AG09319 (cell line): ENCODE data around the gene CNTNAP5.

Experiments used
- DNase-seq: peaks from one replicate; pipeline ENCODE4 v3.0.0-alpha.2; 2010; ENCODE audit warnings: low read depth; ENCODE audit errors: extremely low read depth
- TF ChIP-seq, protein P1 (sequence below): IDR thresholded peaks from 2 replicates; pipeline ENCODE4 v1.5.1; 2011; ENCODE audit warnings: low read depth, mild to moderate bottlenecking, inconsistent platforms, low read length, moderate library complexity

CNTNAP5 gene

DNA sequence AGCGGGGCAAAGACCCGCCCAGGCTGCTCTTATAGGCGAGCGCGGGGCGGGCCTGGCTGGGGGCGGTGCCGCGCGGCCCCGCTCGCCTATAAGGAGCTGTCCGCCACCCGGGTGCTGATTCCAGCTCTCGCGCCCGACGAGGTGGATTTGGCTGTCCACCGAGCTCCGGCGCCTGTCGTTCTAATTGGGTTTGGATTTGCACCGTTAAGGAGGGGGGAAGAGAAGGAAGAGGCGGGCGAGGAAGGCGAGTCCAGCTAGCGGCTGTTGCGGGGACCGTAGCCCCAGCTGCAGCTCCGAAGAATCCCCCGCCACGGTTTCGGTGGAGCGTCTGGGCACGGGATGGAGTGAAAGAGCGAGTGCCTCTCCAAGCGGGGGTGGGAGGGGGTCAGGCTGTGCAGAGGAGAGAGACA lies at the start of gene CNTNAP5:
Gene CNTNAP5, plus strand, starts transcription at position 117 of the 410 bp plus-strand sequence. CDS start 364 bp downstream, outside the sequence.
- TF ChIP-seq, protein P1, sequence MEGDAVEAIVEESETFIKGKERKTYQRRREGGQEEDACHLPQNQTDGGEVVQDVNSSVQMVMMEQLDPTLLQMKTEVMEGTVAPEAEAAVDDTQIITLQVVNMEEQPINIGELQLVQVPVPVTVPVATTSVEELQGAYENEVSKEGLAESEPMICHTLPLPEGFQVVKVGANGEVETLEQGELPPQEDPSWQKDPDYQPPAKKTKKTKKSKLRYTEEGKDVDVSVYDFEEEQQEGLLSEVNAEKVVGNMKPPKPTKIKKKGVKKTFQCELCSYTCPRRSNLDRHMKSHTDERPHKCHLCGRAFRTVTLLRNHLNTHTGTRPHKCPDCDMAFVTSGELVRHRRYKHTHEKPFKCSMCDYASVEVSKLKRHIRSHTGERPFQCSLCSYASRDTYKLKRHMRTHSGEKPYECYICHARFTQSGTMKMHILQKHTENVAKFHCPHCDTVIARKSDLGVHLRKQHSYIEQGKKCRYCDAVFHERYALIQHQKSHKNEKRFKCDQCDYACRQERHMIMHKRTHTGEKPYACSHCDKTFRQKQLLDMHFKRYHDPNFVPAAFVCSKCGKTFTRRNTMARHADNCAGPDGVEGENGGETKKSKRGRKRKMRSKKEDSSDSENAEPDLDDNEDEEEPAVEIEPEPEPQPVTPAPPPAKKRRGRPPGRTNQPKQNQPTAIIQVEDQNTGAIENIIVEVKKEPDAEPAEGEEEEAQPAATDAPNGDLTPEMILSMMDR = no peak
- DNase-seq = no peak

DNA sequence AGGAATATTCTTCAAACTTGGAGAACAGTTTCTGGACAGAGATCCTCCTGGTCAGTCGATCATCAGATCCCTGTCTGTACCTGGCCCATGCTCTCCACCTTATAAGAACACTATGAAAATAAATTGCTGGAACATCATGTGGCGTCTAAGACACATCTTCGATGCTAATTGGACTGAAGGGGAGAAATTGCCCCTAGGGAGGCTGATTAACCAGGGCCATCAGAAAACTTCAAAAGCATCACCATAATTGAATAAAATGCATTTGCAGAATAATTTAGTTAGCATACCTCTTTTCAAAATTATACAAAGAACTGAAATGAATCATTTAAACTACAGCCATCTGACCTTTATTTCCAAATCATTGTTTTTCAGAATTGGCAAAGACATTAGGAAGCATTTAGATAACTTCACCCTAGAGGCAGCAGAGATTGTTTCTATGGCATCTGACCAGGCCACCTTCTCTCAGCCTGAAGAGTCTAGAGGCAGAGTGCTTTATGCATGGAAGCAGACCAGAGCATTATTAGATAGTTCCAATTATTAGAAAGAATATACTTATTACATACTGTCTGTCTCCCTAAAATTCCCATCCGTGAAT lies 48.9 kb upstream of the CNTNAP5 start:
- TF ChIP-seq, protein P1 = no peak
- DNase-seq = no peak

DNA sequence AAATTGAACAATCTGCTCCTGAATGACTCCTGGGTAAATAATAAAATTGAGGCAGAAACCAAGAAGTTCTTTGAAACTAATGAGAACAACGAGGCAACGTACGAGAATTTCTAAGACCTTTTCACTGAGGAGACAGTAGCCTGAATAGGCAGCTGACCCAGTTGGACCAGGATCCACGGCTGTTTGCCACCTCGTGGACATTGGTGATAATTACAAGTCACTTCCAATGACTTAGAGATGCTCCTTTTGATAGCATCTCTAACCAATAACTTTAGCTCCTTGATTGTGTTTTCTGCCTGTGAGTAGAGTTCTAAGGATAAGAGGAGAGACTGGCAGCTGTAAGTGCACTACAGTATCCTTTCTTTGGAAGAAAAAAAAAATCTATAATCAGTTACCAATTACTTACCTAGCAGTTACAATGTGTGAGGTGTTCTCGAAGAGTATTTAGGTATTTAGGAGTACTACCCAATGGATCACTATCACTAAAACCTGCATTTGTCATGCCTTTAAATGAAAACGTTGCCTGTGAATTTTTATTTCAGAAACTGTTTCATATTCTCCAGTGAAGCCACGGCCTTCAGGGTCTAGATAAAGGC lies 31.3 kb upstream of the CNTNAP5 start:
- TF ChIP-seq, protein P1 = peak; percentile 18
- DNase-seq = no peak

DNA sequence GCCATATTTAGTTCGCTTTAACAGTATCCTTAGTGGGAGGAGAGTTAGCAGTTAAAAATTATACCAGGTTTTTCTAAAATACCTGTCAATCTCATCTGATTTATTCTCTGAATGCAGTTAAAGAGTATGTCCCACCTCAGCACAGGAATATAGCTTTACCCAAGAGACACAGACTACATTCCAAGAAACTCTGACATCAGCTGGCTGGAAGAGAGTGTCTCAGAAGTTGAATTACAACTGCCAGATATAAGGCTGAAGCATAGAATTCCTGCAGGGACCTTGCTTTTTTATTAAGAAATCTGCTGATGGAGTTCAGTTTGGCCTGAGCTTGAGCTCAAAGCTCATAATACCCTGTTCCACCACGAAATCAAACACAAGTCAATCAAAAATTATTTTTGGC lies 25.4 kb upstream of the CNTNAP5 start:
- DNase-seq = no peak
- TF ChIP-seq, protein P1 = no peak

DNA sequence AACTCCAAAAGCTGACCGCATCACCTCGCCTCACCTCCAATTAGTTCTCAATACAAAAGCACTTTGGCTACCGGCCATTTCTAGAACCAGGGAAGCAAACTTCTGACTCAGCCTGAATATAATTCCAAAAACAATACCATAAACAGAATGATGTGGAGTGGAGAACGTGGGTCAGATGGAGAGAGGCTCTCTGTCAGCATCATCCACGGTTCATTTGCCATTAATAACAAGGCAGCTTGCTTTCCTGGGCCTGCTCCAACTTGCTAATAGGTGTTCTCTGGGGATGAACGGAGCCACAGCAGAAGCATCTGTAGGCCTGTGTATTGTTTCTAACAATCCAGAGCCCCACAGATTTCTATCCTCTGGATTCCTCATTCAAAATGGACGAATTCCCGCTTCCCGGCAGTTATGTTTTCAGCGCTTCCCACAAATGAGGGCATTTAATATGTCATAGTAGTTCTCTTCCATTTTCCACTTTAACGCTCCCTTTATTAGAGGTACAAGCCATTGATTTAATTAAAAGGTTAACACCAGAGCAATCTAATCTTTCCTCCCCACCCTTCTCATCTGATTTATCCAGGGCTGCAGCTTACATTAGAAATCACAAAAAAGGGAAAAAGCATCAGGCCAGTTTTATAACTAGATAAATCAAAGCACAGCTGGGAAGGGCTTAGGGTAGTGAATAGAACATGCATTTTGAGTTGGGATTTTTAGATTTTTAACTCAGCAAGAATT lies 23.2 kb upstream of the CNTNAP5 start:
- no peak for DNase-seq
- TF ChIP-seq, protein P1 = no peak

DNA sequence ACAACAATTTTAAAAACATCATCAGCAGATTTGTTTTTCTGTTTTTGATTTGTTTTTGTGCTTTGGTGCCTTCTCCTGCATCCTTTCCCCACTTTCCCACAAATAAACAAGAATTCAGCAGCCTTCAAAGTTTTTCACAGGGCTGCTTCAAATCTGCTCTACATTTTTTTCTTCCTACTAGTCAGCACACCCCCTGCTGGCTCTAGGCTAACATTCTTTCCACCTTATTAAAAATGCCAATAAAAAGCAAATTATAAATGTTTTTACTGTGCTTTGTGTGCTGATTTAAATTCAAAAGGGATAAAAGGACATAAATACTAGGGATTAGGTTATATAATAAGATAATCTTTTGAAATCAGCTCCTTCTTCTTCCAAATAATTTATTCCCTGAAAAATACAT lies 6.2 kb upstream of the CNTNAP5 start:
- TF ChIP-seq, protein P1 = no peak
- no peak for DNase-seq

DNA sequence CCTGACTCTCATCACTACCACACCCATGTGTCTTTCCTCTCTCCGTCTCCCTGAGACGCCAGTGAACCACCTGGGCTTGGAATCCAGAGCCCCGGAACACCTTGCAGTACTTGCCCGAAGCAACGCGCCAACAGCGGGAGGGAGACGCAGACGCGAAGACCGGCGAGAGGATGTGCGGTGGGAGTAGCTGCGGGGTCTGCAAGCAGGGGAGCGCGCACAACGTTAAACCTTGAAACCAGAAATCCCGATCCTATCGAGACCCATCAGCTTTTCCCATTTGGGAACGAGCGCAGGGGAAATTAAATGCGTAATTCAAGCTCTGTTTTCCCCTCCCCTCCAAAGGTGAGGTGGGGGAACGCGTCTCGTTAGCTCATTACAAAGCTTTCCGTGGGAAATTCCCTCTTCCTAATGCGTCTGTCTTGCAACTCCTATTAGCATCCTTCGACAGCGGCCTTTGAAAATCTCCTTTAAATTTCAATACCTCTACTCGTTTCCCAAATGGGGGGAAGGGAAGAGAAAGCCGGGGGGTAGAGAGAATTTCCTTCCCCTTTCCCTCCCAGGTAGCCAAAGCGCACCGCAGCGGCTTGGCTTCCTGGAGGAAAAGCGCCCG lies 421 bp upstream of the CNTNAP5 start:
- TF ChIP-seq, protein P1 = no peak
- no peak for DNase-seq
